Testis (tissue), 2 donors: Measurements from ENCODE around the gene SH3RF3.

Experiments
- CTCF ChIP-seq, 3 experiments: fragments of 450-650 bp in 2 of 3; fragments of 200-600 bp in 1 of 3; sonication (generic) in 1 of 3; IDR thresholded peaks; one replicate each; pipeline ENCODE4 v1.5.1; 2016 to 2019; ENCODE audit warnings: antibody characterized with exemption in 3 of 3, mild to moderate bottlenecking in 2 of 3, moderate library complexity in 1 of 3
- POLR2A ChIP-seq: fragments of 450-650 bp; IDR thresholded peaks from one replicate; pipeline ENCODE4 v1.6.1; 2017; ENCODE audit warnings: antibody characterized with exemption, mild to moderate bottlenecking, moderate library complexity

- TF ChIP-seq CTCF (IDR thresholded peaks at IDR 0.05) (no peak), POLR2A (no peak)
These were observed 34.9 kb upstream of the SH3RF3 start for GRCh38 chr2:109094144-109094543.
